ENCODE measurements around the gene SLC23A1. TPM values are rescaled to one million over a fixed set of nuclear protein-coding genes. Genes with fewer than 3 reads are reported as not detected.

The SLC23A1 gene
- total RNA-seq, 3 donors from 2014 or later (not counting 1 experiment from before 2014, with no cell fraction given): not detected

GRCh38 chr5:139416651-139417050 lies 33.6 kb upstream of the SLC23A1 start:
- H3K27ac ChIP-seq (ENCODE audit: low read length): no peak overlapping the region
- Mint-ChIP-seq H3K4me3 (no peak overlapping the region), H3K27ac (no peak overlapping the region), H3K9me3 (no peaks in the 10 kb centered on the region), H3K4me1 (no peaks in the 10 kb centered on the region), H3K36me3 (no peaks in the 10 kb centered on the region), H3K27me3 (ENCODE audit: low read depth in 2 of 2) (no peaks in the 10 kb centered on the region)
- no peaks in the 10 kb centered on the region for H3K4me1 ChIP-seq (ENCODE audit: control insufficient read depth, insufficient read depth, low read length)
- DNase-seq (no peak), ATAC-seq (no peak)
- 89% methylated on average over 9 of the region's 9 CpGs for WGBS (ENCODE audit: insufficient coverage)
- no peak for TF ChIP-seq CTCF (IDR thresholded peaks at IDR 0.05)
- intact Hi-C loops (cut with micrococcal nuclease): no loop called here
- no peak overlapping the region for H3K4me3 ChIP-seq (ENCODE audit: low read length)
- H3K9me3 ChIP-seq (ENCODE audit: control insufficient read depth, insufficient read depth, low read length): no peaks in the 10 kb centered on the region
- H3K36me3 ChIP-seq (ENCODE audit: control insufficient read depth, insufficient read depth, low read length): no peaks in the 10 kb centered on the region
- H3K27me3 ChIP-seq (ENCODE audit: control insufficient read depth, insufficient read depth, low read length): no peaks in the 10 kb centered on the region

GRCh38 chr5:139415869-139416268 lies 32.8 kb upstream of the SLC23A1 start:
- Histone ChIP-seq H3K36me3 (ENCODE audit: control insufficient read depth, insufficient read depth, low read length) (no peaks in the 10 kb centered on the region), H3K9me3 (ENCODE audit: control insufficient read depth, insufficient read depth, low read length) (no peaks in the 10 kb centered on the region), H3K27me3 (ENCODE audit: control insufficient read depth, insufficient read depth, low read length) (no peaks in the 10 kb centered on the region), H3K27ac (ENCODE audit: low read length) (no peak overlapping the region), H3K4me3 (ENCODE audit: low read length) (no peak overlapping the region), H3K4me1 (ENCODE audit: control insufficient read depth, insufficient read depth, low read length) (no peaks in the 10 kb centered on the region)
- no peaks in the 10 kb centered on the region for H3K9me3 Mint-ChIP-seq
- no peaks in the 10 kb centered on the region for H3K36me3 Mint-ChIP-seq
- H3K4me1 Mint-ChIP-seq: no peaks in the 10 kb centered on the region
- TF ChIP-seq CTCF (IDR thresholded peaks at IDR 0.05): no peak
- DNase-seq: no peak
- no peak for ATAC-seq
- H3K27me3 Mint-ChIP-seq (ENCODE audit: low read depth in 2 of 2): no peaks in the 10 kb centered on the region
- H3K4me3 Mint-ChIP-seq: no peak overlapping the region
- H3K27ac Mint-ChIP-seq: no peak overlapping the region
- intact Hi-C loops (cut with micrococcal nuclease): no loop called here

GRCh38 chr5:139415221-139415861 lies 32.2 kb upstream of the SLC23A1 start:
- ATAC-seq (no peak), DNase-seq (no peak)
- H3K27ac ChIP-seq (ENCODE audit: low read length): no peak overlapping the region
- WGBS (ENCODE audit: insufficient coverage): 85% methylated on average over 8 of the region's 8 CpGs
- Mint-ChIP-seq H3K4me1 (no peaks in the 10 kb centered on the region), H3K4me3 (no peak overlapping the region), H3K9me3 (no peaks in the 10 kb centered on the region), H3K27ac (no peak overlapping the region), H3K27me3 (ENCODE audit: low read depth in 2 of 2) (no peaks in the 10 kb centered on the region), H3K36me3 (no peaks in the 10 kb centered on the region)
- TF ChIP-seq CTCF (IDR thresholded peaks at IDR 0.05): no peak
- no peaks in the 10 kb centered on the region for H3K36me3 ChIP-seq (ENCODE audit: control insufficient read depth, insufficient read depth, low read length)
- H3K27me3 ChIP-seq (ENCODE audit: control insufficient read depth, insufficient read depth, low read length): no peaks in the 10 kb centered on the region
- no peaks in the 10 kb centered on the region for H3K9me3 ChIP-seq (ENCODE audit: control insufficient read depth, insufficient read depth, low read length)
- H3K4me3 ChIP-seq (ENCODE audit: low read length): no peak overlapping the region
- H3K4me1 ChIP-seq (ENCODE audit: control insufficient read depth, insufficient read depth, low read length): no peaks in the 10 kb centered on the region
- intact Hi-C loops (cut with micrococcal nuclease): no loop called here

- no peak overlapping the region for H3K27ac Mint-ChIP-seq
- ATAC-seq (no peak), DNase-seq (peak in 1 of 2 donors; percentile 30)
- H3K4me3 Mint-ChIP-seq: no peak overlapping the region
- H3K27ac ChIP-seq (ENCODE audit: low read length): no peak overlapping the region
- no peaks in the 10 kb centered on the region for H3K36me3 ChIP-seq (ENCODE audit: control insufficient read depth, insufficient read depth, low read length)
- H3K4me1 Mint-ChIP-seq: no peaks in the 10 kb centered on the region
- H3K27me3 Mint-ChIP-seq (ENCODE audit: low read depth in 2 of 2): no peaks in the 10 kb centered on the region
- no peaks in the 10 kb centered on the region for H3K36me3 Mint-ChIP-seq
- no peaks in the 10 kb centered on the region for H3K4me1 ChIP-seq (ENCODE audit: control insufficient read depth, insufficient read depth, low read length)
- H3K9me3 ChIP-seq (ENCODE audit: control insufficient read depth, insufficient read depth, low read length): no peaks in the 10 kb centered on the region
- TF ChIP-seq CTCF (IDR thresholded peaks at IDR 0.05): no peak
- 82% methylated on average over 8 of the region's 9 CpGs for WGBS (ENCODE audit: insufficient coverage)
- H3K4me3 ChIP-seq (ENCODE audit: low read length): no peak overlapping the region
- intact Hi-C loops (cut with micrococcal nuclease): no loop called here
- H3K9me3 Mint-ChIP-seq: no peaks in the 10 kb centered on the region
- H3K27me3 ChIP-seq (ENCODE audit: control insufficient read depth, insufficient read depth, low read length): no peaks in the 10 kb centered on the region
Measured at GRCh38 chr5:139414581-139415130, 31.6 kb upstream of the SLC23A1 start.
